Measurements from ENCODE around the gene POC1B. TPM values are rescaled to one million over a fixed set of nuclear protein-coding genes. Genes with fewer than 3 reads are reported as not detected.
A peak's percentile ranks its signal among the peaks of the same experiment; 100 is the strongest.

The POC1B gene
- total RNA-seq, 1 experiment from 2014 or later = 17.8 TPM

DNA sequence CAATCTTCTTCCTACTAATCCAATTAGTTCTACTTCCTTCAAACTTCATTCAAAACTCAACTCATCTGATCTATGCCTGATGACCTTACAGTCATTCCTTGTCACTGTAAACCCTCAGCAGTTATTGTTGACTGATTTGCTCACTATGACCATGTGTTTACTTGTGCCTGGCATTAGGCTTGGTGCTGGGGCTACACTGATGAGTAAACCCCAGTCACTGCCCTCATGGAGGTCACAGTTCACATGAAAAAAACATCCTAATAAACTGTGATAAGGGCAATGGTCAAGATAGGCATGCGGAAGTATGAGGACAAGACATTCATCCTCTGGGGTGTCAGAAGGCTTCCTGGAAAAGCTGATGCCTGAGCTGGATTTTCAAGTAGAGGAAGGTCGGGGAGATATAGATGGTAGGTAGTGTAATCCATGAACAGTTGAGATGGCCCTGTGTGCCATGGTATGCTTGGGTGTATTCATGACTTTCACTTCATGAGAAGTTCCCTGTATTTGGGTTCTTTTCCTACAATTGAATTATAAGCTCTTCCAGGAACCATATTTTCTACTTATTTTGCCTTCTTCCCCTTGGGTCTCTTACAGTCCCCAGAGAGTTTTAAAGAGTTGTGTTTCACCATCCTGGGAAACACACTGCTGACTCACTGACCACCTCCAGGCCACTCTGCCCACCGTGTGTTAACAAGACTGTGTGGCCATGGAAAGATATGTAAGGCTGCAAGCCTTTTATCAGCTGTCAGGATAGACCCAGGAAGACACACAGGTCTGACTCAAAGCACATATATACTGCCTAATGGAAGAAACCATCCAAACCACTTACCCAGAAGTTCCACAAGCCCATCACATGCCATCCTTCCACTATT, 134.8 kb downstream of the POC1B start:
- TF ChIP-seq, protein P1, sequence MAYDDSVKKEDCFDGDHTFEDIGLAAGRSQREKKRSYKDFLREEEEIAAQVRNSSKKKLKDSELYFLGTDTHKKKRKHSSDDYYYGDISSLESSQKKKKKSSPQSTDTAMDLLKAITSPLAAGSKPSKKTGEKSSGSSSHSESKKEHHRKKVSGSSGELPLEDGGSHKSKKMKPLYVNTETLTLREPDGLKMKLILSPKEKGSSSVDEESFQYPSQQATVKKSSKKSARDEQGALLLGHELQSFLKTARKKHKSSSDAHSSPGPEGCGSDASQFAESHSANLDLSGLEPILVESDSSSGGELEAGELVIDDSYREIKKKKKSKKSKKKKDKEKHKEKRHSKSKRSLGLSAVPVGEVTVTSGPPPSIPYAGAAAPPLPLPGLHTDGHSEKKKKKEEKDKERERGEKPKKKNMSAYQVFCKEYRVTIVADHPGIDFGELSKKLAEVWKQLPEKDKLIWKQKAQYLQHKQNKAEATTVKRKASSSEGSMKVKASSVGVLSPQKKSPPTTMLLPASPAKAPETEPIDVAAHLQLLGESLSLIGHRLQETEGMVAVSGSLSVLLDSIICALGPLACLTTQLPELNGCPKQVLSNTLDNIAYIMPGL (CRISPR knock-in tag; IDR thresholded peaks at IDR 0.05) = no peak
- TF ChIP-seq, protein P2, sequence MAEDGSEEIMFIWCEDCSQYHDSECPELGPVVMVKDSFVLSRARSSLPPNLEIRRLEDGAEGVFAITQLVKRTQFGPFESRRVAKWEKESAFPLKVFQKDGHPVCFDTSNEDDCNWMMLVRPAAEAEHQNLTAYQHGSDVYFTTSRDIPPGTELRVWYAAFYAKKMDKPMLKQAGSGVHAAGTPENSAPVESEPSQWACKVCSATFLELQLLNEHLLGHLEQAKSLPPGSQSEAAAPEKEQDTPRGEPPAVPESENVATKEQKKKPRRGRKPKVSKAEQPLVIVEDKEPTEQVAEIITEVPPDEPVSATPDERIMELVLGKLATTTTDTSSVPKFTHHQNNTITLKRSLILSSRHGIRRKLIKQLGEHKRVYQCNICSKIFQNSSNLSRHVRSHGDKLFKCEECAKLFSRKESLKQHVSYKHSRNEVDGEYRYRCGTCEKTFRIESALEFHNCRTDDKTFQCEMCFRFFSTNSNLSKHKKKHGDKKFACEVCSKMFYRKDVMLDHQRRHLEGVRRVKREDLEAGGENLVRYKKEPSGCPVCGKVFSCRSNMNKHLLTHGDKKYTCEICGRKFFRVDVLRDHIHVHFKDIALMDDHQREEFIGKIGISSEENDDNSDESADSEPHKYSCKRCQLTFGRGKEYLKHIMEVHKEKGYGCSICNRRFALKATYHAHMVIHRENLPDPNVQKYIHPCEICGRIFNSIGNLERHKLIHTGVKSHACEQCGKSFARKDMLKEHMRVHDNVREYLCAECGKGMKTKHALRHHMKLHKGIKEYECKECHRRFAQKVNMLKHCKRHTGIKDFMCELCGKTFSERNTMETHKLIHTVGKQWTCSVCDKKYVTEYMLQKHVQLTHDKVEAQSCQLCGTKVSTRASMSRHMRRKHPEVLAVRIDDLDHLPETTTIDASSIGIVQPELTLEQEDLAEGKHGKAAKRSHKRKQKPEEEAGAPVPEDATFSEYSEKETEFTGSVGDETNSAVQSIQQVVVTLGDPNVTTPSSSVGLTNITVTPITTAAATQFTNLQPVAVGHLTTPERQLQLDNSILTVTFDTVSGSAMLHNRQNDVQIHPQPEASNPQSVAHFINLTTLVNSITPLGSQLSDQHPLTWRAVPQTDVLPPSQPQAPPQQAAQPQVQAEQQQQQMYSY (CRISPR knock-in tag; IDR thresholded peaks at IDR 0.05) = no peak
- TF ChIP-seq SMAD4 (CRISPR knock-in tag; IDR thresholded peaks at IDR 0.05) = no peak
- peak; percentile 75 for TF ChIP-seq GABPB1 (CRISPR knock-in tag; IDR thresholded peaks at IDR 0.05)
- TF ChIP-seq FOXP4 (CRISPR knock-in tag; IDR thresholded peaks at IDR 0.05) = no peak
- no peaks in the 10 kb centered on the region for H3K36me3 Mint-ChIP-seq
- POLR2A ChIA-PET = no interaction called here
- no peak overlapping the region for H3K27ac Mint-ChIP-seq
- no peaks in the 10 kb centered on the region for H3K9me3 Mint-ChIP-seq
- H3K4me1 Mint-ChIP-seq = peaks cover 17% of the 10 kb centered on the region
- ATAC-seq = no peak
- CTCF ChIA-PET = no interaction called here
- no peaks in the 10 kb centered on the region for H3K27me3 Mint-ChIP-seq (ENCODE audit: low read depth)
- no peak overlapping the region for H3K4me3 Mint-ChIP-seq
- DNase-seq (ENCODE audit: low spot score) = no peak

DNA sequence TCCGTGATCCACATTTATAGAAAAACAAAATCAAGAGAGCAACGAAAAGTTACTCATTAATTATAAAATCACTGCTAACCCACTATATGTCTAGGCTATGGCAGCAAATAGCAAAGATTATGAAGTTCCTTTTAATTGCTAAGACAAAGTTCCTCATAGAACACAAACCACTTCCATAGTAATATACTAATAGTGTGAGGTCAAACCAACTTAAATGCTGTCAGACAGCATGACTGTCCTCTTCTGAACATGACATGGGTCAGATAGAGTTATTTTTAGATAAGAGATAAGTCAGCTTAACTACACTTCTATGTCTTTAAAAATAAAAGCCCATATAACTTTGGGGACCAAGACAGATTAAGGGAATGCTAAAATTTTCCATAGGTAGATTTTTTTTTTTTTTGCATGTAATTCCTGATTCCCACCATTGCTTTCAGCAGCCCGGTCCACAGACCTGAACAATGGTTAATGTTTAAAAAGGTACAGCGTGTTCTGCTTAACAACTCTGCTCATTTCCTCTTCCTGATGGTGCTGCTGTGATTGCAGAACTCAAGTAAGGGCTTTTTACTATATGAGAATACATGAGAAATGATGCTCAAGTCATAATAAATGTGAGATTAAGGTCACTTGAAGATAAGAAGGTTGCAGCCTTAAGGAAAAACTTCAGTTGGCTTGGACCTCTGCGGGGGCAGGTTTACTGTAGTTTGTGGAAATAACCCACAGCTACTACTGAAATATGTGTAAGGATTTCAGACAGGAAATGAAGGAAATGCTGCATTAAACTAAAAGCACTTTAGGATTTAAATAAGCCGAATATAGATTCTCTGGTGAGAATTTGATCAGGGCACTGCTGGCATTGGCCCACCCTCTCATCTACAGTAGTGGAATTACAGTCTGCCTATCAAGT, 135.8 kb downstream of the POC1B start:
- Mint-ChIP-seq H3K27me3 (ENCODE audit: low read depth) (no peaks in the 10 kb centered on the region), H3K4me1 (peaks cover 20% of the 10 kb centered on the region), H3K9me3 (no peaks in the 10 kb centered on the region), H3K36me3 (no peaks in the 10 kb centered on the region), H3K4me3 (no peak overlapping the region), H3K27ac (no peak overlapping the region)
- ChIA-PET CTCF (no interaction called here), POLR2A (interaction anchor here (0.7 kb wide), 1 partner anchor 11 kb away, joined by 3 read pairs; no protein-coding TSS in a partner anchor)
- DNase-seq (ENCODE audit: low spot score) (no peak), ATAC-seq (no peak)
- no peak for TF ChIP-seq NR2C2 (CRISPR knock-in tag; IDR thresholded peaks at IDR 0.05)
- no peak for TF ChIP-seq AR (CRISPR knock-in tag; IDR thresholded peaks at IDR 0.05)
- TF ChIP-seq, protein P3, sequence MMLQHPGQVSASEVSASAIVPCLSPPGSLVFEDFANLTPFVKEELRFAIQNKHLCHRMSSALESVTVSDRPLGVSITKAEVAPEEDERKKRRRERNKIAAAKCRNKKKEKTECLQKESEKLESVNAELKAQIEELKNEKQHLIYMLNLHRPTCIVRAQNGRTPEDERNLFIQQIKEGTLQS (CRISPR knock-in tag; conservative IDR thresholded peaks at IDR 0.05) = no peak
- no peak for TF ChIP-seq CBFB (CRISPR knock-in tag; IDR thresholded peaks at IDR 0.05; ENCODE audit: low read depth)
- TF ChIP-seq, protein P4, sequence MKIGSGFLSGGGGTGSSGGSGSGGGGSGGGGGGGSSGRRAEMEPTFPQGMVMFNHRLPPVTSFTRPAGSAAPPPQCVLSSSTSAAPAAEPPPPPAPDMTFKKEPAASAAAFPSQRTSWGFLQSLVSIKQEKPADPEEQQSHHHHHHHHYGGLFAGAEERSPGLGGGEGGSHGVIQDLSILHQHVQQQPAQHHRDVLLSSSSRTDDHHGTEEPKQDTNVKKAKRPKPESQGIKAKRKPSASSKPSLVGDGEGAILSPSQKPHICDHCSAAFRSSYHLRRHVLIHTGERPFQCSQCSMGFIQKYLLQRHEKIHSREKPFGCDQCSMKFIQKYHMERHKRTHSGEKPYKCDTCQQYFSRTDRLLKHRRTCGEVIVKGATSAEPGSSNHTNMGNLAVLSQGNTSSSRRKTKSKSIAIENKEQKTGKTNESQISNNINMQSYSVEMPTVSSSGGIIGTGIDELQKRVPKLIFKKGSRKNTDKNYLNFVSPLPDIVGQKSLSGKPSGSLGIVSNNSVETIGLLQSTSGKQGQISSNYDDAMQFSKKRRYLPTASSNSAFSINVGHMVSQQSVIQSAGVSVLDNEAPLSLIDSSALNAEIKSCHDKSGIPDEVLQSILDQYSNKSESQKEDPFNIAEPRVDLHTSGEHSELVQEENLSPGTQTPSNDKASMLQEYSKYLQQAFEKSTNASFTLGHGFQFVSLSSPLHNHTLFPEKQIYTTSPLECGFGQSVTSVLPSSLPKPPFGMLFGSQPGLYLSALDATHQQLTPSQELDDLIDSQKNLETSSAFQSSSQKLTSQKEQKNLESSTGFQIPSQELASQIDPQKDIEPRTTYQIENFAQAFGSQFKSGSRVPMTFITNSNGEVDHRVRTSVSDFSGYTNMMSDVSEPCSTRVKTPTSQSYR (CRISPR knock-in tag; IDR thresholded peaks at IDR 0.05) = no peak
- no peak for TF ChIP-seq MXD4 (CRISPR knock-in tag; IDR thresholded peaks at IDR 0.05; ENCODE audit: borderline replicate concordance)
- no peak for TF ChIP-seq FOXP1 (CRISPR knock-in tag; IDR thresholded peaks at IDR 0.05; ENCODE audit: borderline replicate concordance)
- TF ChIP-seq TEAD1 (CRISPR knock-in tag; IDR thresholded peaks at IDR 0.05) = no peak
- TF ChIP-seq GABPB1 (CRISPR knock-in tag; IDR thresholded peaks at IDR 0.05) = no peak
- TF ChIP-seq EMX1 (CRISPR knock-in tag; IDR thresholded peaks at IDR 0.05) = no peak
- TF ChIP-seq, protein P5, sequence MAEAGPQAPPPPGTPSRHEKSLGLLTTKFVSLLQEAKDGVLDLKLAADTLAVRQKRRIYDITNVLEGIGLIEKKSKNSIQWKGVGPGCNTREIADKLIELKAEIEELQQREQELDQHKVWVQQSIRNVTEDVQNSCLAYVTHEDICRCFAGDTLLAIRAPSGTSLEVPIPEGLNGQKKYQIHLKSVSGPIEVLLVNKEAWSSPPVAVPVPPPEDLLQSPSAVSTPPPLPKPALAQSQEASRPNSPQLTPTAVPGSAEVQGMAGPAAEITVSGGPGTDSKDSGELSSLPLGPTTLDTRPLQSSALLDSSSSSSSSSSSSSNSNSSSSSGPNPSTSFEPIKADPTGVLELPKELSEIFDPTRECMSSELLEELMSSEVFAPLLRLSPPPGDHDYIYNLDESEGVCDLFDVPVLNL (CRISPR knock-in tag; IDR thresholded peaks at IDR 0.05; ENCODE audit: borderline replicate concordance, low read depth) = no peak
- TF ChIP-seq ETV6 (CRISPR knock-in tag; IDR thresholded peaks at IDR 0.05) = no peak

Data from WTC11 (cell line).